PC-9 (cell line): ENCODE results near the gene SACM1L.

Experiments used
- EZH2 ChIP-seq: fragments of 200-600 bp; sonication (generic); IDR thresholded peaks from 2 replicates; pipeline ENCODE4 v1.8.0; 2017; ENCODE audit warnings: antibody characterized with exemption, low read depth
- TF ChIP-seq, protein P1 (sequence below): fragments of 200-600 bp; sonication (generic); conservative IDR thresholded peaks from 2 replicates; pipeline ENCODE4 v1.6.1; 2017; ENCODE audit warnings: mixed run types, antibody characterized with exemption, mild to moderate bottlenecking, moderate library complexity

DNA sequence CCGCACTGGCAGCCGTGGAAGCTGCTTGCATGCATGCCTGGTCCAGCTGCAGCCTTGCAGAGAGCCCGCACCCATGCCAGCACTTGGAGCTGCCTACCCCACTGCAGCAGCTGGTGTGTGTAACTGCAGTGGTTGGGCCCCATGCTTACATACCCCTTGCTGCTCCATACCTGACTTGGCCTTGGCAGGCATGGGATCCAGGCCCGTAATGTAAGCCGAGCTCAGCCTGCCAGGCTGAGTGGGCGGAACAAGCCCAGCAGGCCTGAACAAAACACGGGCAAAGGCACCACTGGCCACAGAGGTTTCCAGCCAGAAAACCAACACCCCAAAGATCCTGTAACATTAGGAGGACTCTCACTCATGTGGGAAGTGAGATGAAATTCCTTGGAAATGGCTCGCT, 58.9 kb downstream of the SACM1L start:
- TF ChIP-seq, protein P1, sequence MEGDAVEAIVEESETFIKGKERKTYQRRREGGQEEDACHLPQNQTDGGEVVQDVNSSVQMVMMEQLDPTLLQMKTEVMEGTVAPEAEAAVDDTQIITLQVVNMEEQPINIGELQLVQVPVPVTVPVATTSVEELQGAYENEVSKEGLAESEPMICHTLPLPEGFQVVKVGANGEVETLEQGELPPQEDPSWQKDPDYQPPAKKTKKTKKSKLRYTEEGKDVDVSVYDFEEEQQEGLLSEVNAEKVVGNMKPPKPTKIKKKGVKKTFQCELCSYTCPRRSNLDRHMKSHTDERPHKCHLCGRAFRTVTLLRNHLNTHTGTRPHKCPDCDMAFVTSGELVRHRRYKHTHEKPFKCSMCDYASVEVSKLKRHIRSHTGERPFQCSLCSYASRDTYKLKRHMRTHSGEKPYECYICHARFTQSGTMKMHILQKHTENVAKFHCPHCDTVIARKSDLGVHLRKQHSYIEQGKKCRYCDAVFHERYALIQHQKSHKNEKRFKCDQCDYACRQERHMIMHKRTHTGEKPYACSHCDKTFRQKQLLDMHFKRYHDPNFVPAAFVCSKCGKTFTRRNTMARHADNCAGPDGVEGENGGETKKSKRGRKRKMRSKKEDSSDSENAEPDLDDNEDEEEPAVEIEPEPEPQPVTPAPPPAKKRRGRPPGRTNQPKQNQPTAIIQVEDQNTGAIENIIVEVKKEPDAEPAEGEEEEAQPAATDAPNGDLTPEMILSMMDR: no peak
- no peak for TF ChIP-seq EZH2
